ENCODE results near the gene BLVRA. TPM values are rescaled to one million over a fixed set of nuclear protein-coding genes. Genes with fewer than 3 reads are reported as not detected.

Gene BLVRA
- total RNA-seq, 1 donor from 2014 or later: 27.7 TPM

DNA sequence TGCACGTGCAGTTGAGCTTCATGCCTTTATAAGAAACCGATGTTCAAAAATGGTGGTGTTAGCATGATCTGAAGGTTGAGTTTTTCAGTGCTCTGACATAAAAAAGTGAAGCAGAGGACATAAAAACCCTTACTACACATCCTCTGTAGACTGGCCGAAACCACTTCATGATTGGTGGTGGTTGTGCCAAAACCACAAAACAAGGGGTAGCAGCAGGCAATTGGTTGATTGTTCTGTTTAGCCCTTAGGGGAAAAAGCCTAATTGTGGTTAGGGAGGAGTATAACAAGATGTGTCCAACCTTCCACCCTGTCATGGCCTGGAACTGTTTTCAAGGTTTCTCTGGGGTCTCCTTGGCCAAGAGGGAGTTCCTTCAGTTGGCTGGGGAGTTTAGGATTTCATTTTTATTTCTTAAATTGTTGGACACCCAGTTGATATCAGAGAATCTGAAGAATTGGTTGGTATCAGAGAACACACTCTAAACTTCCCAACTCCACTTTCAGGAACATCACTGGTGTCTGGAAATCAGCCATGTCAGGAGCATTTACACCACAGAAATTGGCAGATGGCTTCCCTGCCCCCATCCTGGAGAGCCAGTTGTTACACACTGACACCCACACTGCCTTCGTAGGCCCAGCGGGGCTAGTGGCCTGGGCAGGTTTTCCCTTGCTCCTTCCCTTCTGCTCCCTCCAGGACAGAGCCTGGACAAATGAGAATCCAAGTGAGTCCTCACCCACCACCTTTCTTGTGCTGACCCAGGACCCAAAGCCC is 92.1 kb downstream of the BLVRA start:
- no peaks in the 10 kb centered on the region for H3K27me3 ChIP-seq (ENCODE audit: control insufficient read depth in 3 of 3, insufficient read depth in 3 of 3, low read length in 3 of 3)
- no peaks in the 10 kb centered on the region for H3K4me1 ChIP-seq (ENCODE audit: control insufficient read depth in 3 of 3, insufficient read depth in 3 of 3, low read length in 3 of 3)
- no peaks in the 10 kb centered on the region for H3K36me3 ChIP-seq (ENCODE audit: control insufficient read depth in 3 of 3, insufficient read depth in 3 of 3, low read length in 3 of 3)
- no peak overlapping the region for H3K4me3 ChIP-seq (ENCODE audit: low read length in 3 of 3)
- H3K9ac ChIP-seq (ENCODE audit: low read depth in 1 of 3, low read length in 3 of 3): no peak overlapping the region
- no peak overlapping the region for H3K27ac ChIP-seq (ENCODE audit: low read depth, low read length)
- H3K9me3 ChIP-seq (ENCODE audit: control insufficient read depth in 3 of 3, low read length in 3 of 3): peaks cover 0 to 3% (median 0%) of the 10 kb centered on the region in 3 donors

DNA sequence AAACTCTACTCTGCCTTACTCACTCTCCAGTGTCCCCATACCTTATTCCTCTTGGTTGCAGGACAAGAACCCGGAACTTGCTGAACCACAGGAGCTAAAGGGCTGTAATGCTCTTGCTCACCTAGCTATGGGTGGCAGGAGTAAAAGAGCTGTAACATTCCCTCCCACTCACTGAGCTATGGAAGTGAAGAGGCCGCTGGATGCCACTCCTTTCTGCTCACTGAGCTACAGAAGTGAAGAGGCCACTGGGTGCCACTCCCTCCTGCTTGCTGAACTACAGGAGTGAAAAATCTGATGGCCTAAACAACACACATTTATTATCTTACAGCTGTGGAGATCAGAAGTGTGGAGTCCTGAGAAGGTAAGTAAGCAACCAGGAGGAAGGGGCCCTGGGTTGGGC is 93.3 kb downstream of the BLVRA start:
- no peak overlapping the region for H3K9ac ChIP-seq (ENCODE audit: low read depth in 1 of 3, low read length in 3 of 3)
- peaks cover 0 to 3% (median 0%) of the 10 kb centered on the region in 3 donors for H3K9me3 ChIP-seq (ENCODE audit: control insufficient read depth in 3 of 3, low read length in 3 of 3)
- no peaks in the 10 kb centered on the region for H3K27me3 ChIP-seq (ENCODE audit: control insufficient read depth in 3 of 3, insufficient read depth in 3 of 3, low read length in 3 of 3)

DNA sequence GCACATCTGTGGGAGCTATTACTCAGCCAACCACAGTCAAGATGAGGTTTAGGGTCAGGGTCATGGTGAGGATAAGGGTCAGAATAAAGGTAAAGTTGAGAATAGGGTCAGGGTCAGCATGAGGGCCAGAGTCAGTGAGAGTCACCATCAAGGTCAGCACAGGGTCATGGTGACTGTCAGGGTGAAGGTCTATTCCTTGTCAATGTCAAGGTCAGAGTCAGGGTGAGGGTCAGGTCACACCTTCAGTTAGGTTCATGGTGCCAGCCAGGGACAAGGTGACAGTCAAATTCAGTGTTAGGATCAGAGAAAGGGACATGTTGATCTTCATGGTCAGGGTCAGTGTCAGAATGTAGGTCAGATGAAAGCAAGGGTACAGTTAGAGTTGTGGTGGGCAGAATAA is 96.7 kb downstream of the BLVRA start:
- Histone ChIP-seq H3K4me3 (ENCODE audit: low read length in 3 of 3) (no peak overlapping the region), H3K9me3 (ENCODE audit: control insufficient read depth in 3 of 3, low read length in 3 of 3) (peaks cover 0 to 3% (median 0%) of the 10 kb centered on the region in 3 donors), H3K4me1 (ENCODE audit: control insufficient read depth in 3 of 3, insufficient read depth in 3 of 3, low read length in 3 of 3) (no peaks in the 10 kb centered on the region), H3K27me3 (ENCODE audit: control insufficient read depth in 3 of 3, insufficient read depth in 3 of 3, low read length in 3 of 3) (no peaks in the 10 kb centered on the region), H3K27ac (ENCODE audit: low read depth, low read length) (no peak overlapping the region), H3K9ac (ENCODE audit: low read depth in 1 of 3, low read length in 3 of 3) (no peak overlapping the region), H3K36me3 (ENCODE audit: control insufficient read depth in 3 of 3, insufficient read depth in 3 of 3, low read length in 3 of 3) (no peaks in the 10 kb centered on the region)

More for the DNA sequence above, 93.3 kb downstream of the BLVRA start:
- H3K36me3 ChIP-seq (ENCODE audit: control insufficient read depth in 3 of 3, insufficient read depth in 3 of 3, low read length in 3 of 3): no peaks in the 10 kb centered on the region
- no peak overlapping the region for H3K27ac ChIP-seq (ENCODE audit: low read depth, low read length)
- no peaks in the 10 kb centered on the region for H3K4me1 ChIP-seq (ENCODE audit: control insufficient read depth in 3 of 3, insufficient read depth in 3 of 3, low read length in 3 of 3)
- no peak overlapping the region for H3K4me3 ChIP-seq (ENCODE audit: low read length in 3 of 3)

DNA sequence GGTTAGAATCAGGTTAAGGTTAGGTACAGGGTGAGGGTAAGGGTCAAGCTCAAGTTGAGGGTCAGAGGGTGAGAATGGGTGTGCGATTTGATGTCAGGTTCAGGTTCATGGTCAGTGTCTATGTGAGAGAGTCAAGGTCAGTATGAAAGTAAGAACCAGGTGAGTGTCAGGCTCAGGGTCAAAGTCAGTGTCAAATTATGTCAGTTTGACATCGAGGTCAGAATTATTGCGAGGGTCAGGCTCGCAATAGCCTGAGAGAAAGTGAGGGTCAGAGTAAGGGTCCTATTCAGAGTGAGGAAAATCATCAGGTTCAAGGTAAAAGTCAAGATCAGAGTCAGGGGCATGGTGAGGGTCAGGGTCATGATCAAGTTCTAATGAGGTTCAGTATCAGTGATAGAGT is 97.8 kb downstream of the BLVRA start:
- H3K36me3 ChIP-seq (ENCODE audit: control insufficient read depth in 3 of 3, insufficient read depth in 3 of 3, low read length in 3 of 3): no peaks in the 10 kb centered on the region
- no peak overlapping the region for H3K4me3 ChIP-seq (ENCODE audit: low read length in 3 of 3)
- no peaks in the 10 kb centered on the region for H3K4me1 ChIP-seq (ENCODE audit: control insufficient read depth in 3 of 3, insufficient read depth in 3 of 3, low read length in 3 of 3)
- H3K9ac ChIP-seq (ENCODE audit: low read depth in 1 of 3, low read length in 3 of 3): no peak overlapping the region
- H3K27me3 ChIP-seq (ENCODE audit: control insufficient read depth in 3 of 3, insufficient read depth in 3 of 3, low read length in 3 of 3): no peaks in the 10 kb centered on the region
- H3K27ac ChIP-seq (ENCODE audit: low read depth, low read length): no peak overlapping the region
- H3K9me3 ChIP-seq (ENCODE audit: control insufficient read depth in 3 of 3, low read length in 3 of 3): no peaks in the 10 kb centered on the region

Other genes starting within 250 kb of the BLVRA start
- gene STK17A, start 175.6 kb upstream of the BLVRA start, total RNA-seq: 11.0 TPM
- gene COA1, start 29.2 kb upstream of the BLVRA start, total RNA-seq: 57.9 TPM
- 55.8 TPM for gene MRPS24, start 110.8 kb downstream of the BLVRA start, total RNA-seq
- 28.2 TPM for gene URGCP, start 147.9 kb downstream of the BLVRA start, total RNA-seq
- 8.9 TPM for gene UBE2D4, start 167.8 kb downstream of the BLVRA start, total RNA-seq
- not detected for gene SPDYE1, start 239.2 kb downstream of the BLVRA start, total RNA-seq